SK-N-SH treated with all-trans-retinoic acid at 6 μM for 48 hours (cell line): Measurements from ENCODE around the gene PIP5K1C.

Source experiments
- RARB ChIP-seq: fragments of 250-450 bp; sonication (Bioruptor Pico); IDR thresholded peaks from 2 replicates; pipeline ENCODE4 v1.8.0; 2021; ENCODE audit warnings: mild to moderate bottlenecking, moderate library complexity
- ZNF8 ChIP-seq: fragments of 450-650 bp; formaldehyde crosslinking; IDR thresholded peaks from 2 replicates; pipeline ENCODE4 v1.5.0; 2020; ENCODE audit warnings: mild to moderate bottlenecking, moderate library complexity
- TF ChIP-seq, protein P1 (sequence below): fragments of 250-450 bp; sonication (Bioruptor Pico); IDR thresholded peaks from 2 replicates; pipeline ENCODE4 v1.5.0; 2020; ENCODE audit warnings: mild to moderate bottlenecking, moderate library complexity
- TF ChIP-seq, protein P2 (sequence below): fragments of 250-450 bp; sonication (Bioruptor Pico); IDR thresholded peaks from 2 replicates; pipeline ENCODE4 v1.5.1; 2020; ENCODE audit warnings: low read depth, mild to moderate bottlenecking, moderate library complexity

DNA sequence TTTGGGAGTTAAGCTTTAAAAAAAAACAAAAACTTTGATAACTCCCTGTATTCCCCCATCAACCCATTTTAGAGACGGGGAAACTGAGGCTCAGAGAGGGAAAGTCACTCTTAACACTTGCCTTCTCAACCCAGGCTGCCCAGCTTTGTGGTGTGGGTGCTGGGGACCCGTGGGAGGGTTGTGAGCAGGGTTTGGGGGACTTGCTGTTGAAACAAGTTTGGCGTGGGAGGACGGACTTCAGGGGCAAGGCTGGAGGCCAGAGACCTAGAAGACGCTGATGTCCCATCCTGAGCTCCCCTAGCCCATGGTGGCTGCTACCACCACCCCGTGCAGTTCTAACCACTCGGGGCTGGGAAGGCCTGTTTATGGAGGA is 72.9 kb downstream of the PIP5K1C start:
- TF ChIP-seq ZNF8 (no peak), RARB (no peak)
- TF ChIP-seq, protein P1, sequence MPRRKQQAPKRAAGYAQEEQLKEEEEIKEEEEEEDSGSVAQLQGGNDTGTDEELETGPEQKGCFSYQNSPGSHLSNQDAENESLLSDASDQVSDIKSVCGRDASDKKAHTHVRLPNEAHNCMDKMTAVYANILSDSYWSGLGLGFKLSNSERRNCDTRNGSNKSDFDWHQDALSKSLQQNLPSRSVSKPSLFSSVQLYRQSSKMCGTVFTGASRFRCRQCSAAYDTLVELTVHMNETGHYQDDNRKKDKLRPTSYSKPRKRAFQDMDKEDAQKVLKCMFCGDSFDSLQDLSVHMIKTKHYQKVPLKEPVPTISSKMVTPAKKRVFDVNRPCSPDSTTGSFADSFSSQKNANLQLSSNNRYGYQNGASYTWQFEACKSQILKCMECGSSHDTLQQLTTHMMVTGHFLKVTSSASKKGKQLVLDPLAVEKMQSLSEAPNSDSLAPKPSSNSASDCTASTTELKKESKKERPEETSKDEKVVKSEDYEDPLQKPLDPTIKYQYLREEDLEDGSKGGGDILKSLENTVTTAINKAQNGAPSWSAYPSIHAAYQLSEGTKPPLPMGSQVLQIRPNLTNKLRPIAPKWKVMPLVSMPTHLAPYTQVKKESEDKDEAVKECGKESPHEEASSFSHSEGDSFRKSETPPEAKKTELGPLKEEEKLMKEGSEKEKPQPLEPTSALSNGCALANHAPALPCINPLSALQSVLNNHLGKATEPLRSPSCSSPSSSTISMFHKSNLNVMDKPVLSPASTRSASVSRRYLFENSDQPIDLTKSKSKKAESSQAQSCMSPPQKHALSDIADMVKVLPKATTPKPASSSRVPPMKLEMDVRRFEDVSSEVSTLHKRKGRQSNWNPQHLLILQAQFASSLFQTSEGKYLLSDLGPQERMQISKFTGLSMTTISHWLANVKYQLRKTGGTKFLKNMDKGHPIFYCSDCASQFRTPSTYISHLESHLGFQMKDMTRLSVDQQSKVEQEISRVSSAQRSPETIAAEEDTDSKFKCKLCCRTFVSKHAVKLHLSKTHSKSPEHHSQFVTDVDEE (CRISPR knock-in tag): no peak
- TF ChIP-seq, protein P2, sequence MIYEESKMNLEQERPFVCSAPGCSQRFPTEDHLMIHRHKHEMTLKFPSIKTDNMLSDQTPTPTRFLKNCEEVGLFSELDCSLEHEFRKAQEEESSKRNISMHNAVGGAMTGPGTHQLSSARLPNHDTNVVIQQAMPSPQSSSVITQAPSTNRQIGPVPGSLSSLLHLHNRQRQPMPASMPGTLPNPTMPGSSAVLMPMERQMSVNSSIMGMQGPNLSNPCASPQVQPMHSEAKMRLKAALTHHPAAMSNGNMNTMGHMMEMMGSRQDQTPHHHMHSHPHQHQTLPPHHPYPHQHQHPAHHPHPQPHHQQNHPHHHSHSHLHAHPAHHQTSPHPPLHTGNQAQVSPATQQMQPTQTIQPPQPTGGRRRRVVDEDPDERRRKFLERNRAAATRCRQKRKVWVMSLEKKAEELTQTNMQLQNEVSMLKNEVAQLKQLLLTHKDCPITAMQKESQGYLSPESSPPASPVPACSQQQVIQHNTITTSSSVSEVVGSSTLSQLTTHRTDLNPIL (CRISPR knock-in tag): 0 out of 2 replicates have a peak, but pooled peaks have one; percentile 14
